ENCODE results near the gene PLIN5. TPM values are rescaled to one million over a fixed set of nuclear protein-coding genes. Genes with fewer than 3 reads are reported as not detected.
"Not testable (repeated sequence)": the region's sequence is repeated elsewhere in the genome, so short reads cannot be mapped to it uniquely, and the experiment has no call there.

PLIN5 gene
- total RNA-seq, 4 donors from 2014 or later, result 1.8 to 16.4 (median 5.6) TPM

- Histone ChIP-seq H3K4me1 (no peaks in the 10 kb centered on the region), H3K4me3 (no peak overlapping the region), H3K36me3 (no peaks in the 10 kb centered on the region), H3K9me3 (no peaks in the 10 kb centered on the region), H3K27ac (no peak overlapping the region), H3K27me3 (peaks cover 11% of the 10 kb centered on the region)
- no peak for TF ChIP-seq POLR2A (IDR thresholded peaks at IDR 0.05)
- WGBS, result 87% methylated on average over 33 of the region's 35 CpGs
- no peak for DNase-seq (ENCODE audit: low spot score in 2 of 2)
These were observed 31.5 kb upstream of the PLIN5 start for GRCh38 chr19:4566402-4567051.

GRCh38 chr19:4563562-4563961 is 28.5 kb upstream of the PLIN5 start:
- WGBS, result 83% methylated on average over 5 of the region's 5 CpGs
- DNase-seq (ENCODE audit: low spot score in 2 of 2); H3K36me3 ChIP-seq; H3K4me3 ChIP-seq; H3K9me3 ChIP-seq; H3K4me1 ChIP-seq; H3K27ac ChIP-seq: not testable (repeated sequence)
- peaks cover 11% of the 10 kb centered on the region for H3K27me3 ChIP-seq

- H3K27ac ChIP-seq; H3K9me3 ChIP-seq; H3K36me3 ChIP-seq; DNase-seq (ENCODE audit: low spot score in 2 of 2); H3K4me3 ChIP-seq: not testable (repeated sequence)
- 65% methylated on average over 6 of the region's 7 CpGs for WGBS
- Histone ChIP-seq H3K4me1 (peaks cover 11% of the 10 kb centered on the region), H3K27me3 (peaks cover 11% of the 10 kb centered on the region)
These were observed 27.1 kb upstream of the PLIN5 start for GRCh38 chr19:4562085-4562484.

GRCh38 chr19:4559569-4559968 is 24.5 kb upstream of the PLIN5 start, which contains the start of gene SEMA6B:
Gene SEMA6B, minus strand, starts transcription at chr19:4559684. Its CDS starts 1,227 bp downstream, at chr19:4558457.
- Histone ChIP-seq H3K27me3 (no peaks in the 10 kb centered on the region), H3K4me1 (peaks cover 11% of the 10 kb centered on the region), H3K4me3 (peak within 1 kb of the TSS; percentile 31), H3K36me3 (no peaks in the 10 kb centered on the region), H3K9me3 (no peaks in the 10 kb centered on the region), H3K27ac (peak within 1 kb of the TSS; percentile 31)
- peak in 1 of 2 donors; percentile 71 for DNase-seq (ENCODE audit: low spot score in 2 of 2)
- 75% methylated on average over 13 of the region's 13 CpGs for WGBS
- no peak for TF ChIP-seq CTCF (IDR thresholded peaks at IDR 0.05)
- TF ChIP-seq POLR2A (IDR thresholded peaks at IDR 0.05), result no peak
- no peak for TF ChIP-seq EP300 (IDR thresholded peaks at IDR 0.05)
- no peak for TF ChIP-seq POLR2AphosphoS5 (IDR thresholded peaks at IDR 0.05)

GRCh38 chr19:4557971-4558941 is 23.2 kb upstream of the PLIN5 start:
- H3K27ac ChIP-seq, result no peak overlapping the region
- H3K36me3 ChIP-seq, result no peaks in the 10 kb centered on the region
- H3K4me1 ChIP-seq, result peaks cover 11% of the 10 kb centered on the region
- TF ChIP-seq CTCF (IDR thresholded peaks at IDR 0.05) (peak; percentile 92 to 100), EP300 (IDR thresholded peaks at IDR 0.05) (no peak), POLR2AphosphoS5 (IDR thresholded peaks at IDR 0.05) (no peak), POLR2A (IDR thresholded peaks at IDR 0.05) (no peak)
- peak overlapping the region; percentile 31 for H3K4me3 ChIP-seq
- no peaks in the 10 kb centered on the region for H3K27me3 ChIP-seq
- no peaks in the 10 kb centered on the region for H3K9me3 ChIP-seq
- DNase-seq (ENCODE audit: low spot score in 2 of 2), result no peak
- WGBS, result 26% methylated on average over 32 of the region's 44 CpGs

- no peak for DNase-seq (ENCODE audit: low spot score in 2 of 2)
- TF ChIP-seq CTCF (IDR thresholded peaks at IDR 0.05) (no peak), POLR2AphosphoS5 (IDR thresholded peaks at IDR 0.05) (no peak), EP300 (IDR thresholded peaks at IDR 0.05) (no peak), POLR2A (IDR thresholded peaks at IDR 0.05) (no peak)
- 75% methylated on average over 33 of the region's 33 CpGs for WGBS
- Histone ChIP-seq H3K4me3 (no peak overlapping the region), H3K27ac (no peak overlapping the region), H3K9me3 (no peaks in the 10 kb centered on the region), H3K4me1 (peaks cover 11% of the 10 kb centered on the region), H3K36me3 (no peaks in the 10 kb centered on the region), H3K27me3 (no peaks in the 10 kb centered on the region)
These were observed 22.3 kb upstream of the PLIN5 start for GRCh38 chr19:4557144-4557970.
